ENCODE measurements around the gene CAPRIN2. TPM values are rescaled to one million over a fixed set of nuclear protein-coding genes. Genes with fewer than 3 reads are reported as not detected.

Gene CAPRIN2
- total and polyA plus RNA-seq, 7 donors: 4.9 to 17.7 (median 11.1) TPM

DNA sequence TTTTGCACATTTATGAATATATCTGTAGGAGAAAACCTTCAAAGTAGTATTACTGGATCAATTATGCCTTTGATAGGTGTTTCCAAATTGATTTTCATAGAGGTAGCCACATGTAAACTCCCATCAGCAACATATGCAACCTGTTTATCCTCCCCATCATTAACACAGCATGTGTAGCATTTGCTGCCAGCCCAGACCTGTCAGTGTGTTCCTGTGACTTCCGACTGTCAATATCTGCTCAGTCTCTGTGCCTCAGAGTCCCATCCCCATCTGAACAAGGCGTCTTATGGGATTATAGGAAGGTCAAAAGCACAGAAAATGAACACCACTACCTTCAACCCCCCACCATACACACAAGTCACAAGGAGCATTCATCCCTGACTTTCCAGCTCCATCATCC lies 9.5 kb upstream of the CAPRIN2 start:
- no peak overlapping the region for H3K27ac ChIP-seq
- H3K4me3 ChIP-seq: no peak overlapping the region
- no peaks in the 10 kb centered on the region for H3K4me1 ChIP-seq
- DNase-seq: no peak
- ATAC-seq: no peak
- intact Hi-C loops (cut with DNase I): no loop called here
- no peaks in the 10 kb centered on the region for H3K27me3 ChIP-seq (ENCODE audit: insufficient read depth in 3 of 3, low read length in 2 of 3)
- 62 to 76% (median 70%) methylated on average over 2 of the region's 2 CpGs for WGBS, 3 donors
- H3K36me3 ChIP-seq (ENCODE audit: insufficient read depth in 1 of 2, low read depth in 1 of 2): no peaks in the 10 kb centered on the region
- no peaks in the 10 kb centered on the region for H3K9me3 ChIP-seq
- TF ChIP-seq, protein P1, sequence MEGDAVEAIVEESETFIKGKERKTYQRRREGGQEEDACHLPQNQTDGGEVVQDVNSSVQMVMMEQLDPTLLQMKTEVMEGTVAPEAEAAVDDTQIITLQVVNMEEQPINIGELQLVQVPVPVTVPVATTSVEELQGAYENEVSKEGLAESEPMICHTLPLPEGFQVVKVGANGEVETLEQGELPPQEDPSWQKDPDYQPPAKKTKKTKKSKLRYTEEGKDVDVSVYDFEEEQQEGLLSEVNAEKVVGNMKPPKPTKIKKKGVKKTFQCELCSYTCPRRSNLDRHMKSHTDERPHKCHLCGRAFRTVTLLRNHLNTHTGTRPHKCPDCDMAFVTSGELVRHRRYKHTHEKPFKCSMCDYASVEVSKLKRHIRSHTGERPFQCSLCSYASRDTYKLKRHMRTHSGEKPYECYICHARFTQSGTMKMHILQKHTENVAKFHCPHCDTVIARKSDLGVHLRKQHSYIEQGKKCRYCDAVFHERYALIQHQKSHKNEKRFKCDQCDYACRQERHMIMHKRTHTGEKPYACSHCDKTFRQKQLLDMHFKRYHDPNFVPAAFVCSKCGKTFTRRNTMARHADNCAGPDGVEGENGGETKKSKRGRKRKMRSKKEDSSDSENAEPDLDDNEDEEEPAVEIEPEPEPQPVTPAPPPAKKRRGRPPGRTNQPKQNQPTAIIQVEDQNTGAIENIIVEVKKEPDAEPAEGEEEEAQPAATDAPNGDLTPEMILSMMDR (IDR thresholded peaks at IDR 0.05): no peak

- no peaks in the 10 kb centered on the region for H3K36me3 ChIP-seq (ENCODE audit: insufficient read depth in 1 of 2, low read depth in 1 of 2)
- TF ChIP-seq, protein P1 (IDR thresholded peaks at IDR 0.05): no peak
- no peaks in the 10 kb centered on the region for H3K4me1 ChIP-seq
- WGBS, 3 donors: 96 to 99% (median 98%) methylated on average over 3 of the region's 3 CpGs
- no peak for DNase-seq
- intact Hi-C loops (cut with DNase I): no loop called here
- H3K27ac ChIP-seq: no peak overlapping the region
- H3K4me3 ChIP-seq: no peak overlapping the region
- no peak for ATAC-seq
- H3K27me3 ChIP-seq (ENCODE audit: insufficient read depth in 3 of 3, low read length in 2 of 3): no peaks in the 10 kb centered on the region
- H3K9me3 ChIP-seq: no peaks in the 10 kb centered on the region
Measured at GRCh38 chr12:30763053-30763452, 8.3 kb upstream of the CAPRIN2 start.

DNA sequence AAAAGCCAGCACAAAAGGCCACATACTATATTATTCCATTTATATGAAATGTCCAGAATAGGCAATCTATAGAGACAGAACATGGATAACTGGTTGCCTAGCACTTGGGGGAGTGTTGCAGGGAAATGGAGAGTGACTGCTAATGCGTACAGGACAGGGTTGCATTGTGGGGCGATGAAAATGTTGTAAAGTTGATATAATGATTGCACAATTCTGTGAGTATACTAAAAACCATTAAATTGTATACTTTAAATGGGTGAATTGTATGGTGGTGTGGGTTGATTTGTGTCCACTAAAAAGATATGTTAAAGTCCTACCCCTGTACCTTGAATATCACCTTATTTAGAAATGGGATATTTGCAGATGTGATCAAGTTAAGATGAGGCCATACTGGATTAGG lies 7.0 kb upstream of the CAPRIN2 start:
- Histone ChIP-seq H3K27me3 (ENCODE audit: insufficient read depth in 3 of 3, low read length in 2 of 3) (no peaks in the 10 kb centered on the region), H3K4me3 (no peak overlapping the region), H3K4me1 (no peaks in the 10 kb centered on the region), H3K27ac (no peak overlapping the region), H3K36me3 (ENCODE audit: insufficient read depth in 1 of 2, low read depth in 1 of 2) (no peaks in the 10 kb centered on the region), H3K9me3 (no peaks in the 10 kb centered on the region)
- TF ChIP-seq, protein P1 (IDR thresholded peaks at IDR 0.05): no peak
- 97 to 100% (median 98%) methylated on average over 2 of the region's 2 CpGs for WGBS, 3 donors
- ATAC-seq (no peak), DNase-seq (no peak)
- intact Hi-C loops (cut with DNase I): no loop called here

DNA sequence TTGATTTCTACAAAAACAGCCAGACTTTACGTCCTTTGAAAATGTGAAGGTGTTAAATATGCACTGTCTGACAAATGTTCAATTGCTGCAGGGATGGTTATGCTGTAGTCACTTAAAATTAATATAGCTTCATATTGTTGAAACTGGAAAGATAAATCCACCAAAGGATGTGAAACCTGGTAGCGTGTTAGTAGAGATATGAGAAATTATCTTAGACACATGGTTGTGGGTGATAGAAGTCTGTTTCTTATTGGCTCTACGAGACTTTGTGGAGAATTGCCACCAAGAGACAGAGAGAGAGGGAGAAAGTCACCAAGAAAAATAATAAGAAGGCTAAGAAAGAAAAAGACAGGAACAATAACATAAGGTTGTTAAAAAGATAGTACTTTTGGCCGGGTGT lies 2.6 kb upstream of the CAPRIN2 start:
- TF ChIP-seq, protein P1 (IDR thresholded peaks at IDR 0.05): no peak
- H3K27ac ChIP-seq: no peak overlapping the region
- H3K4me3 ChIP-seq: no peak overlapping the region
- ATAC-seq (no peak), DNase-seq (no peak)
- H3K9me3 ChIP-seq: no peaks in the 10 kb centered on the region
- WGBS, 3 donors: 69 to 72% (median 69%) methylated on average over 4 of the region's 4 CpGs
- peaks cover 9% of the 10 kb centered on the region for H3K4me1 ChIP-seq
- no peaks in the 10 kb centered on the region for H3K27me3 ChIP-seq (ENCODE audit: insufficient read depth in 3 of 3, low read length in 2 of 3)
- intact Hi-C loops (cut with DNase I): no loop called here
- H3K36me3 ChIP-seq (ENCODE audit: insufficient read depth in 1 of 2, low read depth in 1 of 2): no peaks in the 10 kb centered on the region

GRCh38 chr12:30756074-30756473 lies 1.3 kb upstream of the CAPRIN2 start:
- no peak overlapping the region for H3K4me3 ChIP-seq
- no peak overlapping the region for H3K27ac ChIP-seq
- DNase-seq: peak; percentile 14 to 51
- TF ChIP-seq, protein P1 (IDR thresholded peaks at IDR 0.05): no peak
- no peaks in the 10 kb centered on the region for H3K9me3 ChIP-seq
- intact Hi-C loops (cut with DNase I): no loop called here
- ATAC-seq: no peak
- no peaks in the 10 kb centered on the region for H3K36me3 ChIP-seq (ENCODE audit: insufficient read depth in 1 of 2, low read depth in 1 of 2)
- no peaks in the 10 kb centered on the region for H3K27me3 ChIP-seq (ENCODE audit: insufficient read depth in 3 of 3, low read length in 2 of 3)
- 89 to 93% (median 93%) methylated on average over 10 of the region's 10 CpGs for WGBS, 3 donors
- H3K4me1 ChIP-seq: peaks cover 9% of the 10 kb centered on the region
